ENCODE measurements around the gene LRMDA.

The LRMDA gene

GRCh38 chr10:75761289-75761688 lies 329.9 kb downstream of the LRMDA start:
- no peak overlapping the region for H2BK12ac ChIP-seq (ENCODE audit: low read length in 2 of 2)
- no peak overlapping the region for H3K4me3 ChIP-seq (ENCODE audit: insufficient read depth in 1 of 2, low read depth in 1 of 2, low read length in 2 of 2)
- H3K27ac ChIP-seq (ENCODE audit: low read length, poor library complexity, severe bottlenecking): no peak overlapping the region
- H3K27me3 ChIP-seq (ENCODE audit: control insufficient read depth in 1 of 2, insufficient read depth in 1 of 2, low read length in 2 of 2): peaks cover 0 to 4% of the 10 kb centered on the region in 2 experiments
- H3K23ac ChIP-seq (ENCODE audit: low read length in 2 of 2): no peak overlapping the region
- no peak overlapping the region for H3K18ac ChIP-seq (ENCODE audit: low read depth in 1 of 2, low read length in 2 of 2)
- no peak for DNase-seq
- H2AFZ ChIP-seq (ENCODE audit: low read depth, low read length): no peak overlapping the region
- no peak overlapping the region for H3K4ac ChIP-seq (ENCODE audit: low read depth in 1 of 2, low read length in 2 of 2)
- H3K79me1 ChIP-seq (replicated peaks; ENCODE audit: low read length, poor library complexity, severe bottlenecking): no peaks in the 10 kb centered on the region
- no peak overlapping the region for H2BK5ac ChIP-seq (ENCODE audit: low read depth, low read length, poor library complexity, severe bottlenecking)
- no peak overlapping the region for H3K4me2 ChIP-seq (ENCODE audit: low read length, poor library complexity, severe bottlenecking)
- WGBS: 93% methylated on average over 2 of the region's 2 CpGs
- H4K8ac ChIP-seq (ENCODE audit: low read length): no peak overlapping the region
- no peak overlapping the region for H2BK120ac ChIP-seq (ENCODE audit: low read depth, low read length)
- H4K91ac ChIP-seq (ENCODE audit: low read length): no peak overlapping the region
- no peaks in the 10 kb centered on the region for H3K9me3 ChIP-seq (ENCODE audit: control insufficient read depth, low read length)
- H3K36me3 ChIP-seq (ENCODE audit: control insufficient read depth in 1 of 2, insufficient read depth in 2 of 2, low read depth in 1 of 2, low read length in 2 of 2): no peaks in the 10 kb centered on the region
- peaks cover 2% of the 10 kb centered on the region for H3K4me1 ChIP-seq (ENCODE audit: control insufficient read depth, insufficient read depth, low read depth, low read length)
- no peak overlapping the region for H3K14ac ChIP-seq (ENCODE audit: low read length in 2 of 2)
- H3K9ac ChIP-seq (ENCODE audit: low read length): no peak overlapping the region
- H2BK15ac ChIP-seq (ENCODE audit: low read depth, poor library complexity, severe bottlenecking): no peak overlapping the region
- H2AK5ac ChIP-seq (ENCODE audit: low read length, severe bottlenecking): no peak overlapping the region

- Histone ChIP-seq H3K18ac (ENCODE audit: low read depth in 1 of 2, low read length in 2 of 2) (no peak overlapping the region), H2AK5ac (ENCODE audit: low read length, severe bottlenecking) (no peak overlapping the region), H3K36me3 (ENCODE audit: control insufficient read depth in 1 of 2, insufficient read depth in 2 of 2, low read depth in 1 of 2, low read length in 2 of 2) (no peaks in the 10 kb centered on the region), H3K23ac (ENCODE audit: low read length in 2 of 2) (no peak overlapping the region), H2BK12ac (ENCODE audit: low read length in 2 of 2) (no peak overlapping the region), H3K4me3 (ENCODE audit: insufficient read depth in 1 of 2, low read depth in 1 of 2, low read length in 2 of 2) (no peak overlapping the region), H3K27ac (ENCODE audit: low read length, poor library complexity, severe bottlenecking) (no peak overlapping the region), H4K91ac (ENCODE audit: low read length) (no peak overlapping the region), H2BK120ac (ENCODE audit: low read depth, low read length) (no peak overlapping the region), H3K4ac (ENCODE audit: low read depth in 1 of 2, low read length in 2 of 2) (no peak overlapping the region), H3K9ac (ENCODE audit: low read length) (no peak overlapping the region), H3K79me1 (replicated peaks; ENCODE audit: low read length, poor library complexity, severe bottlenecking) (no peaks in the 10 kb centered on the region), H3K14ac (ENCODE audit: low read length in 2 of 2) (no peak overlapping the region), H2AFZ (ENCODE audit: low read depth, low read length) (no peak overlapping the region), H3K27me3 (ENCODE audit: control insufficient read depth in 1 of 2, insufficient read depth in 1 of 2, low read length in 2 of 2) (peaks cover 0 to 4% of the 10 kb centered on the region in 2 experiments), H3K4me1 (ENCODE audit: control insufficient read depth, insufficient read depth, low read depth, low read length) (peaks cover 2% of the 10 kb centered on the region), H4K8ac (ENCODE audit: low read length) (no peak overlapping the region), H2BK15ac (ENCODE audit: low read depth, poor library complexity, severe bottlenecking) (no peak overlapping the region), H3K4me2 (ENCODE audit: low read length, poor library complexity, severe bottlenecking) (no peak overlapping the region), H3K9me3 (ENCODE audit: control insufficient read depth, low read length) (no peaks in the 10 kb centered on the region), H2BK5ac (ENCODE audit: low read depth, low read length, poor library complexity, severe bottlenecking) (no peak overlapping the region)
- no CpG with 5 or more reads among the region's 2 CpGs for WGBS
- no peak for DNase-seq
Observed at GRCh38 chr10:75762431-75762802, 331.0 kb downstream of the LRMDA start.

GRCh38 chr10:75763652-75764051 lies 332.2 kb downstream of the LRMDA start:
- no peaks in the 10 kb centered on the region for H3K79me1 ChIP-seq (replicated peaks; ENCODE audit: low read length, poor library complexity, severe bottlenecking)
- H3K27ac ChIP-seq (ENCODE audit: low read length, poor library complexity, severe bottlenecking): no peak overlapping the region
- H3K4ac ChIP-seq (ENCODE audit: low read depth in 1 of 2, low read length in 2 of 2): no peak overlapping the region
- H3K4me1 ChIP-seq (ENCODE audit: control insufficient read depth, insufficient read depth, low read depth, low read length): peaks cover 2% of the 10 kb centered on the region
- H3K27me3 ChIP-seq (ENCODE audit: control insufficient read depth in 1 of 2, insufficient read depth in 1 of 2, low read length in 2 of 2): no peaks in the 10 kb centered on the region
- H2BK120ac ChIP-seq (ENCODE audit: low read depth, low read length): no peak overlapping the region
- H3K14ac ChIP-seq (ENCODE audit: low read length in 2 of 2): no peak overlapping the region
- H3K4me3 ChIP-seq (ENCODE audit: insufficient read depth in 1 of 2, low read depth in 1 of 2, low read length in 2 of 2): no peak overlapping the region
- no peak for DNase-seq
- no peak overlapping the region for H4K91ac ChIP-seq (ENCODE audit: low read length)
- H4K8ac ChIP-seq (ENCODE audit: low read length): no peak overlapping the region
- no peak overlapping the region for H3K4me2 ChIP-seq (ENCODE audit: low read length, poor library complexity, severe bottlenecking)
- no peak overlapping the region for H3K18ac ChIP-seq (ENCODE audit: low read depth in 1 of 2, low read length in 2 of 2)
- no peak overlapping the region for H2BK5ac ChIP-seq (ENCODE audit: low read depth, low read length, poor library complexity, severe bottlenecking)
- no peak overlapping the region for H2AFZ ChIP-seq (ENCODE audit: low read depth, low read length)
- H3K9ac ChIP-seq (ENCODE audit: low read length): no peak overlapping the region
- H3K9me3 ChIP-seq (ENCODE audit: control insufficient read depth, low read length): no peaks in the 10 kb centered on the region
- no peak overlapping the region for H3K23ac ChIP-seq (ENCODE audit: low read length in 2 of 2)
- WGBS: 96% methylated on average over 3 of the region's 3 CpGs
- H2BK15ac ChIP-seq (ENCODE audit: low read depth, poor library complexity, severe bottlenecking): no peak overlapping the region
- no peaks in the 10 kb centered on the region for H3K36me3 ChIP-seq (ENCODE audit: control insufficient read depth in 1 of 2, insufficient read depth in 2 of 2, low read depth in 1 of 2, low read length in 2 of 2)
- no peak overlapping the region for H2AK5ac ChIP-seq (ENCODE audit: low read length, severe bottlenecking)
- H2BK12ac ChIP-seq (ENCODE audit: low read length in 2 of 2): no peak overlapping the region

- WGBS: 73% methylated on average over 3 of the region's 4 CpGs
- H3K27me3 ChIP-seq (ENCODE audit: control insufficient read depth in 1 of 2, insufficient read depth in 1 of 2, low read length in 2 of 2): no peaks in the 10 kb centered on the region
Observed at GRCh38 chr10:75764974-75765788, 333.8 kb downstream of the LRMDA start.

More at GRCh38 chr10:75764974-75765788, 333.8 kb downstream of the LRMDA start:
- Histone ChIP-seq H3K9me3 (ENCODE audit: control insufficient read depth, low read length) (no peaks in the 10 kb centered on the region), H2AFZ (ENCODE audit: low read depth, low read length) (no peak overlapping the region), H2AK5ac (ENCODE audit: low read length, severe bottlenecking) (no peak overlapping the region), H3K4me1 (ENCODE audit: control insufficient read depth, insufficient read depth, low read depth, low read length) (peaks cover 2% of the 10 kb centered on the region), H2BK5ac (ENCODE audit: low read depth, low read length, poor library complexity, severe bottlenecking) (no peak overlapping the region), H3K4me2 (ENCODE audit: low read length, poor library complexity, severe bottlenecking) (no peak overlapping the region), H2BK120ac (ENCODE audit: low read depth, low read length) (peak overlapping the region; percentile 75), H4K8ac (ENCODE audit: low read length) (no peak overlapping the region), H3K27ac (ENCODE audit: low read length, poor library complexity, severe bottlenecking) (no peak overlapping the region), H3K79me1 (replicated peaks; ENCODE audit: low read length, poor library complexity, severe bottlenecking) (no peaks in the 10 kb centered on the region), H3K14ac (ENCODE audit: low read length in 2 of 2) (no peak overlapping the region), H2BK12ac (ENCODE audit: low read length in 2 of 2) (no peak overlapping the region), H2BK15ac (ENCODE audit: low read depth, poor library complexity, severe bottlenecking) (no peak overlapping the region), H3K23ac (ENCODE audit: low read length in 2 of 2) (no peak overlapping the region), H3K36me3 (ENCODE audit: control insufficient read depth in 1 of 2, insufficient read depth in 2 of 2, low read depth in 1 of 2, low read length in 2 of 2) (no peaks in the 10 kb centered on the region), H3K4ac (ENCODE audit: low read depth in 1 of 2, low read length in 2 of 2) (no peak overlapping the region), H3K9ac (ENCODE audit: low read length) (no peak overlapping the region), H3K4me3 (ENCODE audit: insufficient read depth in 1 of 2, low read depth in 1 of 2, low read length in 2 of 2) (no peak overlapping the region), H3K18ac (ENCODE audit: low read depth in 1 of 2, low read length in 2 of 2) (no peak overlapping the region), H4K91ac (ENCODE audit: low read length) (no peak overlapping the region)
- no peak for DNase-seq

Data from mesenchymal stem cell (in vitro differentiated cells and primary cell).